Nucleus accumbens (tissue), 56 donors: ENCODE measurements around the gene MEF2D.

Source experiments
- DNase-seq, 56 donors: peaks; one replicate each; lab custom pipeline; 2025; lab: John Stamatoyannopoulos, UW

The MEF2D gene

DNA sequence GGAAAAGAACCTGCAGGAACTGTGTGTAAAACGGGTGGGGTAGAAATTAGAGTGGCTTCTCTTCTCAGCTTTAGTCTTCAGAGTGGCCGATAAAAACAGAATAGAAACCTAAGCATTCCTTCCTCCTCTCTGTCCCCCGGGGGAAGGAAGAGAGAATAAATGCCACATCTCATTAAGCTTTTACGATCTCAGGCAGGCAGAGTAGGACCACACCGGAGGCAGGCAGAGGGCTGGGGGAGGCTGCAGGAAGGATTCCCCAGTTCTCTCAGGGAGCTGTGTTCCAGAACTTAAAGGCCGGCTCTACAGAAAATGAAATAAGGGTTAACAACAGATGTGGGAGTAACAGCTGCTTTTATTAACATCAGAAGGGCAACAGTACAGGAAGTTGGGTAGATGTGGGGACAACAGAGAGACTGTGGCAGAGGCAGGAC, 24.5 kb upstream of the MEF2D start:
- no peak for DNase-seq

DNA sequence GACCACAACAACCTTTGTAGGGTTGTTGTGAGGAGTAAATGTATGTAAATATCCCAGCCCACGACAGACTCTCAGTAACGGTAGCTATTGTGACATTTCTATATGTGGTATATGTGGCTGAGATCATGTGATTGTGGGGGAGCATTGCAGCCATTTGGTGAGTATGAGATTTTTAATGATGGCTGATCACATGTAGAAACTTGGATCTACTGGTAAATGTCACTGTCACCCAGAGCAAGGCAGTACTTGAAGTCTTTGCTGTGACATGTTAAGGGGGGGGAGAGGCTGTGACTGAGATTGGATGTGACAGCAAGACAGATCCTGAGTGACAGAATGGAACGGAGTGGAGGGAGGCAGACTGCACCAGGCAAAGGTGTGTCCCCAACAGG, 23.9 kb upstream of the MEF2D start:
- DNase-seq = no peak

DNA sequence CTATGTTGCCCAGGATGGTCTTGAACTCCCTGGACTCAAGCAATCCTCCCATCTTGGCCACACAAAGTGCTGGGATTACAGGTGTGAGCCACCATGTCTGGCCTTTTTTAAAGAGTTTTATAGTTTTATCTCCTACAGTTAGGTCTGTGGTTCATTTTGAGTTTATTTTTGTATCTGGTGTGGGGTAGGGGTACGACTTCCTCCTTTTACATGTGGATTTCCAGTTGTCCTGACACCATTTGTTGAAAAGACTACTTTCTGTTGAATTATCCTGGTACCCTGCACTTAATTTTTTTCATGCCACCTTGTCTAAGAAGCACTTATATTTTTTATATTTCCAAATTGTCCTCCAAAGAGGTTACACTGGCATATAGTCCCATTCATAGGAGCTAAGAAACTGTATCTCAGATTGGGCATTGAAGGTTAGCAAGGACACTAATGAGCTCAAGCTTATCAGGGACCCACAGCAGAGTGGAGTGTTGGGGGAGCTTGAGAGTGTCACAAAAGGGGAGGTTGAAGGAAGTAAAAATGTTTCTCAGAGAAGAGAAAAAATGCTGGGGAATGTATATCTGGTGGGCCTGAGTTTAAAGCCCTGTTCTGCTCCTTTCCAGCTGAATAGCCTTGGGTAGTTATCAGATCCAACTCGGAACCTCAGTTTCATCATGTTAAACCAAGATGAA, 23.4 kb upstream of the MEF2D start:
- DNase-seq = no peak

DNA sequence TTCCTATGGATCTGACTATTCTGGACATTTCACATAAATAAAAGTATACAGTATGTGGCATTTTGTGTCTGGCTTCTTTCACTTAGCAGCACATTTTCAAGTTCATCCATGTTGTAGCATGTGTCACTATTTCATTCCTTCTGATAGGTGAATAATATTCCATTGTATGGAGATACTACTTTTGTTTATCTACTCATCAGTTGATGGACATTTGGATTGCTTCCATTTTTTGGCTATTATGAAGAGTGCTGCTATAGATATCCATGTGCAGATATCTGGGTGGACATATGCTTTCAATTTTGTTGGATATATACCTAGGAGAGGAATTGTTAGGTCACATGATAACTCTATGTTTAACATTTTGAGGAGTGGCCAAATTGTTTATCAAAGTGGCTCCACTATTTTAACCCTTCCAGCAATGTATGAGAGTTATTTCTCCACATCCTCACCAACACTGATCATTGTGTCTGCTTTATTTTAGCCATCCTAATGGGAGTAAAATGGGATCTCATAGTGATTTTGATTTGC, 21.9 kb upstream of the MEF2D start:
- DNase-seq = no peak

DNA sequence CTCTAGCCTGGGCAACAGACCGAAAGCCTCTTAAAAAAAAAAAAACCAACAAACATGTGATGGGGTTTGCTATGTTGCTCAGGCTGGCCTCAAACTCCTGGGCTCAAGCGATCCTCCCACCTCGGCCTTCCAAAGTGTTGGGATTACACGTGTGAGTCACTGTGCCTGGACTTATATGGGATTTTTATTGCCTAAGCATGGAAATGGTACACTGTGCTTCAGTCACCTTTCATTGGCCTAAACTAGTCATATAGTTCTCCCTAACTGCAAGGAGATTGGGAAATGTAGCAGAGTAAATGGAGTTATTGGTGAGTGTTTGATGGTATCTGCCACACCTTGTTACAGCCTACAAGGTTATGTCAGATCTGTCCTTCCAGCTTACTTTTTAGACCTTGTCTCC, 17.2 kb upstream of the MEF2D start:
- no peak for DNase-seq

DNA sequence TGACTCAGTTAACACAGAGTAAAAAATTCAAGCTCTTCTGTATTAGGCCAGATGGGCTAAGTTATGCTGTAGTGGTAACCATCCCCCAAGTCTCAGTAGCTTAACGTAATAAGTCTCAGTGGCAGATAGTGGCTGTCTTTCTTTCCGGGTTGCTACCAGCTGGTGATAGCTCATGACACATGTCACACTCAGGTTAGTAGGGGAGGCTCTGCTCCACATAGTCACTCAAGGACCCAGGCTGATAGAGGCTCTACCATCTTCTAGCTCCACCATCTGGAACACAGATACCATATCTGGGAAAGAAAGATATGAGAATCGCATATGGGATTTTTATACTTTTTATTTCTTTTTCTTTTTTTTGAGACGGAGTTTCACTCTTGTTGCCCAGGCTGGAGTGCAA, 16.2 kb upstream of the MEF2D start:
- no peak for DNase-seq

DNA sequence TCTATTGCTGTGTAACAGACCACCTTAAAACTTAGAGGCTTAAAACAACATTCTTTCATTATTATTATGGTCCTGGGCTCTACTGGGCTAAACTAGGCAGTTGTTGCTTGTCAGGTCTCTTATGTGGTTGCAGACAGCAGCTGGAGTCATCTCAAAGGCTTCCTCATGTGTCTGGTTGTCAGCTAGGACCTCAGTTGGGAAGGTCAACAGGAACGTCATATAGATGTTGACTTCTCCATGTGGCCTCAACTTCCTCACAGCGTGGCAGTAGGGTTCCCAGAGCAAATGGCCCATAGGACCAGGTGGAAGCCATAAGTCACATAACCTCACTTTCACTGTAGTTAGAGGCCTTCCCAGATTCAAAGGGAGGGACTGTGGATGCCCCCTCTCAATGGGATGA, 15.4 kb upstream of the MEF2D start:
- no peak for DNase-seq

DNA sequence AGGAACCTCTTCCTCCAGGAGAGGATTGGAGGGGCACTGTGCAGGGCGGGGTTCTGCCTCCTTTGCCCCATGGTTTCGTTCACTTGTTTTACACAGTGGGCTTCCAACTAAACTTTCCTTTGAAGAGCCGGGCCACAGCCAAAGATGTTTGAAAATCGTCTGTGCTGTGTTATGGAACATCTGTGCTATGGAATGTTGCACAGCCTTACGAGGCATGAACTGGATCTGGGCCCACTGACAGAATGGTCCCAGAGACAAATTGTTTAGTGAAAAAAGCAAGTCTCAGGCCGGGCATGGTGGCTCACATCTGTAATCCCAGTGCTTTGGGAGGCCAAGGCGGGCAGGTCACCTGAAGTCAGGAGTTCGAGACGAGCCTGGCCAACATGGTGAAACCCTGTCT, 12.6 kb upstream of the MEF2D start:
- no peak for DNase-seq

DNA sequence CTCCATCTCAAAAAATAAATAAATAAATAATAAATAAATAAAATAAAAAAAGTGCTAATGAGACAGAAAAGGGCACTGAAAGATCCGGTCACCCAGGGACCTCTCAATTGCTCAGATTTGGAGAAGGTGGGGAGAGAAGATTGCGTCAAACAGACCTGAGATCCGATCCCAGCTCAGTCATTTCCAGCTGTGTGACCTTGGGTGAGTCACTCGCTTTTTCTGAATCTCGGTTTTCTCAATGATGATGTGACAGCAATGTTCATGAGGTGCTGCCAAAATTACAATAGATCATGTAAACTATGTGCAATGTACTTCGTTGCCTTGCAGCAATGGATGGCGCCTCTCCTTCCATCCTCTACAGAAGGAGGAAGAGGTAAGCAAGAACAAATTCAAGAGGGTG, 11.1 kb upstream of the MEF2D start:
- no peak for DNase-seq

DNA sequence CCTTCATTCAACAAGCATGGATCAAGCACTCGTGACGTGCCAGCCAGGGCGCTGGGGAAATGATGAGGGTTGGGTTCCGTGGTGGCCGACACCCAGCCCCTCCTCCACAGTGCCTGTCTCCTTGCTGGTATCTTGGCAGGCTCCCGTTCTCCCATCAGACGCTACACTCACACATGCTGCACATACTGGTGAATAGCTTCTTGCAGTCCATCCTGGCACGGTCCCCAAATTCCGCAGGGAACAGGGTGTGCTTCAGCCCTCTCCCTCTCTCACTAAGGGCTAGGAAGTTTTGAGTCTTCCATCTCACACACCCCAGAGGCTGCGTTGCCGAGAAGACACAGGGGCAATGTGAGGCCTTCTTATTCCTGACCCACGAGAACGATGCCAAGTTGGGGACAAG, 10.1 kb upstream of the MEF2D start:
- peak in 49 of 56 donors; percentile 16 to 84 (median 58) for DNase-seq

DNA sequence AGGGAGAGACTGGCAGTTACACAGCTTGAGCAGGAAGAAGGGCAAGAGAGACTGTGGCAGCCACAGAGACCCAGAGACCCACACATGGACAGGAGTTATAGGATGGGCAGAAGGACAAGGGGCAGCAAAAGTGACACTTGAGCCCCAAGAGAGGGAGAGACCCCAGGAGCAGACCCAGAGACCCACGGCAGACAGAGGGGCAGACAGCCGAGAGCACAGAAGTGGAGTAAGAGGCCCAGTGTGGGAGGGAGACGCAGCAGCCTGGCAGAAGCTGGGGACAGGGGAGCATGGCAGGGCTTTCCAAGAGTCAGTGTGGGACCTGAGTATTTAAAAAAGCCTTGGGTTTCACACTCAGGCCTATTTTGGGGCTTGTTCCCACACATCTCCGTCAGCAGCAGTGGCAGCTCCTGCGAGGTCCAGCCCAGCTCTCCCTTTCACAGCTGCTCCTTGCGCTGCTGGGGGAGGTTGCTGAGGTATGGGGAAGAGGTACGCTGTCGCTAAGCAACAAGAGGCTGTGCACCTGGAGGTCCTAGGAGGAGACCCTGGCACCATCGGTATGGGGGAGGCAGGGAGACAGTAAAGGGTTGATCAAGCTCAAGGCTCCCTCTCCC, 9.0 kb upstream of the MEF2D start:
- no peak for DNase-seq

DNA sequence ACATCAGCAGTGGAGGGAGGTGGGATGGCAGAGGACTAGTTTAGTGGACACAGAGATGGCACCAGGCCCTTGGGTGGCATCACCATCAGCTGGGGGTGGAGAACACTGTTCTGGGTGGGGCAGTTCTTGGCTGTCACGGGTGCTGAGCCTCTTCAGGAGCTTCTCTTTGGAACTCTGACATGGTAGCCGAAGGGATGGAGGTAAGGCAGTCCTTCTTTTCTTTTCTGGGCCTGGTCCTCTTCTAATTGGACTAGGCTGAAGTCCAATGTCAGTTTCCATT, 8.3 kb upstream of the MEF2D start:
- DNase-seq = no peak

DNA sequence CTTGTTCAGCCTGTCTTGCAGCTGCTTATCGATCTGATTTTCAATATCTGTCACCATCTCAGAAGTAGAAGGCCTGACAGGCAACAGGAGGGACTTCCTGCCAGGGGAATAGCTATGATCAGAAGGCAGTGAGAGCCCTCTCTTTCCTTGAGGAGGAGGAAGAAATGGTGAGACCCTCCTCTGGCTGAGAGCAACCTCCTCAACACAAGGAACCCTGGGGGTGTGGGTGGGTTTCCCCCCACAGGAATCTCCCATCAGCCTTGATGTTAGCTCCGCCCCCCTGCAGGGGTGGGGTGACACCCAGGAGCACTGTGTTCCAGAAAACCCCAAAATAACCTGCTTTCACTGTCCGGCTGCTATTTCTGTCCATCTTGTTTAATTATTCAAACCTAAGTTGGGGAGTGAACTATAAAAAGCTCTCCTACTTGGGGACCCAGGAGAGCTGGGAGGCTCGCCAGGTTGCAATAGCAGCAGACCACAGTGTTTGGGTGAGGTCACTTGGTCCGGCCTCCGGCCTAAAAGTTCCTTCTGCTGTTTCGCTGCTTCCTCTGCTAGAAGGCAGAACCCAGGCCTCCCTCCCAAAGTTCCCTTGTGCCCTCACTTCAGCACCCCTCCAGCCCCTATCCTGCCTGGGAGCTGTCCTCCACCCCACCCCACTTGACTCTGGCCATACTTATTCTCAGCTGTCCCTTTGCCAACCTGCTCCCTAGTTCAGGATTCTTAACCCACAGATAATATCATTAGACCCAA, 7.8 kb upstream of the MEF2D start:
- DNase-seq = peak in 15 of 56 donors; percentile 12 to 69 (median 39)

DNA sequence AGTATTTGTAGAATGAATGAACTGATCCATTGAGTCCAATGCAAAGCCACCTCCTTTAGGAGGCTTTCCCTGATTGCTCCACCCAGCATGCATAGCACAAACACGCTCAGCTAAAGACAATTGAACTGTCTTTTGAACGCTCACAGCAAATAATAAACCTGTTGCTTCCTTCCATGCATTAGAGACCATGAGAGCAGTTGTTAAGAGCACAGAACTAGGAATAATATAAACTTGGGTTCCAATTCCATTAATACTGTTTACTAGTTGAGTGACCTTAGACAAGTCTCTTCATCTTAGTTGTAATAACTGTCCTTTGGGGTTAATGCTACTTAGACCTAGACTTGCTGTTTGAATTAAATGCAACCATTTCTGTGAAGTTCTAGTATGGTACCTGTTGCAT, 5.9 kb upstream of the MEF2D start:
- DNase-seq = no peak

DNA sequence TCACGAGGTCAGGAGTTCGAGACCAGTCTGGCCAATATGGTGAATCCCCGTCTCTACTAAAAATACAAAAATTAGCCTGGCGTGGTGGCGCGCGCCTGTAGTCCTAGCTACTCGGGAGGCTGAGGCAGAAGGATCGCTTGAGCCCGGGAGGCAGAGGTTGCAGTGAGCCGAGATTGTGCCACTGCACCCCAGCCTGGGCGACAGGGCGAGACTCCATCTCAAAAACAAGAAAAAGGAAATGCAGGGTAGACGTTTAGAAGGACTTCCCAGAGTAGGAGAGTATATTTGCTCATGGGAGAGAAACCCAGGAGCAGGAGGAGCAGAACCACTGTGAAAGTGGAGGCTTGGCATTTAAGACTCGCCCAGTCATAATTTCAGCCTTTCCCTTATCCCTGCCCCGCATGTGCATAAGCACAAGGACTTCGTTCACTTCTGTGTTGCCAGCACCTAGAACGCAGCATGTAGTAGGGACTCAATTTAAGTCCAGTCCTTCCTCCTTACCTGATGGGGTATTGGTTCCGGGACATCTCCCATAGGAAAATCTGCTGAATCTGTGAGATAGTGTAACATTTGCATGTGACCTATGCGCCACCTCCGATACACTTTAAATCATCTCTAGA, 5.2 kb upstream of the MEF2D start:
- no peak for DNase-seq

DNA sequence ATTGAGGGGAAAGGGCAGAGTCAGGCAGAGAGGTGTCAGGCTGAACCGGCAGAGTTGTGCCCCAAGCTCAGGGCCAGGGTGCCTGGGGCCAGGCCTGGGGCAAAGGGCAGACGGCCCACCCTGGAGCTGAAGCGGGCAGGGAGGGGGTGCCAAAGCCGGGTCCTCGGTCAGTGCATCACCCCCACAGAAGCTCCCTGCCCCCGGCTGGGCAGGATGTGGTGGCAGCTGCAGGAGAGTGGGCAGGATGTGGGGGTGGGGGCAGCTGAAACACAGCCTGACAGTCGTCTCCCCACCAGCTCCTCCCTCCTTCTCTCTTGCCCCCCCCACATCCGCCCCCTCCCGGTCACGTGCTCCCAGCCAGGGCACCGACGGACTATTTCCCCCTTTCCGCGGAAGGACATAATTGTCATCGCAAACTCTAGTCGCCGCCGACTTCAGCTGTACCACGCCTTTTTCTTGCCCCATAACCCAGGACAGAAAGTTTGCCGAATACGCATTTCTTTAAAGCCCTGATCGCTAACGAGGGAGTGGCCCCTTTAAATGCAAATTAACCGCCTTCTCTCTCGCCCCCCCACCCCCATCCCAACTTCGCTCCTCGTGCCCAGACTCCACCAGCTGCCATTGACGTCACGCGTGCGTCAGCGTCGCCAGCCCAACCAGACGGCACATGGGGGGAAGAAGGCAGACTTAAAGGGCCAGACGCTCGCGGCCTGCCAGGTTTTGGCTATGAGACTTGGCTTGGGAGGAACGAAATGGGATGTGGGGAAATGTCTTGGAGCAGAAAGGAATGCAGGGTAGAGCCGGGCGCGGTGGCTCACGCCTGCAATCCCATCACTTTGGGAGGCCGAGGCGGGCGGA, 4.5 kb upstream of the MEF2D start:
- peak; percentile 74 to 99 (median 96) for DNase-seq

DNA sequence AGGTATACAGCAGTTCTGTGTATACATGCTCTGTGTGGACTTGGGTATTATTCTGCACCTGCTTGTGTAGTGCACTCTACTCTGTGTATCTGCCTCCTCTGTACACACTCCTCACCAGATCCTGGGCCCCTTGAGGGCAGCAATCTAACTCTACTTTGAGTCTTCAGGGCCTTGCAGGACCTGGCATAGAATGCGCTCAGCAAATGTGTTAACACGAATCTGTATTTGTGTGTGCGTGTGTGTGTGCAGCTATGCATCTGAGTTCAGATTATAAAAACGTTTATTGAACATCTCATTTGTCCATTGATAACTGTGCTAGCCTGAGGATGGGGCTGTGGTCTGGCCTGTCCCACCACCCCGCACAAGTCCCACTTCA, 3.9 kb upstream of the MEF2D start:
- no peak for DNase-seq

DNA sequence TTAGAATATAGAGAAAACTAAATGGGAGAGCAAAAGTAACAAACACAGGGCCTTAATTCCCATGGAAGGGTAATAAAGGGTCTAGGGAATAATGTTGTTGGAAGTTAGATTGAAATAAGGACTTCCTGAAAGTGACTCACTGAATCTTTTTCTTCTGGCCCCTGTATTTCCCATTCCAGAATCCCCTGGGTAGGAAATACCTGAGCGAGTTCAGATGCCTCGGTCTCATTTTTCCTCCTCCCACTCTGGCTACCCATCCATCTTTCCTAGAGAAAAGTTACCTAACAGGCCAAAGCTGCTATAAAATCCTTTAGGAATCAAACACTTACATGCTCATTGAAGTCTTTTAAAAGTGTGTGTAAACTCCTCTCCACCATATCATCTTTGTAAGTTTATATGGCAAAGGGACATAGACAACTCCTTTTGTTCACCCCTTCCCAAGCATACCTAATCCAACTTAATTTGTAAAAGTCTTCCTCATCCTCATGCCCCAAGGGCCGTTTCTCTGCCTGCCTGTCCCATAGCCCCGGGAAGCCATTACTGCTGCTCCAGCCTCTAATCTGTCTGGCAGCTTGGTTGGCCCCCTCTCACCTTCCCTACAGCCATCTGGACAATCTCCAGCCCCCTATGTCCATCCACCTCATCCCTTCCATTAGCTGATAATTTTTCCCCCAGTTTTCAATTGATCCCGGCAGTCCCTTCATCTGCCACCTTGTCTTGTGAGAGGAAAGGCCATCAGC, 3.3 kb upstream of the MEF2D start:
- DNase-seq = no peak

DNA sequence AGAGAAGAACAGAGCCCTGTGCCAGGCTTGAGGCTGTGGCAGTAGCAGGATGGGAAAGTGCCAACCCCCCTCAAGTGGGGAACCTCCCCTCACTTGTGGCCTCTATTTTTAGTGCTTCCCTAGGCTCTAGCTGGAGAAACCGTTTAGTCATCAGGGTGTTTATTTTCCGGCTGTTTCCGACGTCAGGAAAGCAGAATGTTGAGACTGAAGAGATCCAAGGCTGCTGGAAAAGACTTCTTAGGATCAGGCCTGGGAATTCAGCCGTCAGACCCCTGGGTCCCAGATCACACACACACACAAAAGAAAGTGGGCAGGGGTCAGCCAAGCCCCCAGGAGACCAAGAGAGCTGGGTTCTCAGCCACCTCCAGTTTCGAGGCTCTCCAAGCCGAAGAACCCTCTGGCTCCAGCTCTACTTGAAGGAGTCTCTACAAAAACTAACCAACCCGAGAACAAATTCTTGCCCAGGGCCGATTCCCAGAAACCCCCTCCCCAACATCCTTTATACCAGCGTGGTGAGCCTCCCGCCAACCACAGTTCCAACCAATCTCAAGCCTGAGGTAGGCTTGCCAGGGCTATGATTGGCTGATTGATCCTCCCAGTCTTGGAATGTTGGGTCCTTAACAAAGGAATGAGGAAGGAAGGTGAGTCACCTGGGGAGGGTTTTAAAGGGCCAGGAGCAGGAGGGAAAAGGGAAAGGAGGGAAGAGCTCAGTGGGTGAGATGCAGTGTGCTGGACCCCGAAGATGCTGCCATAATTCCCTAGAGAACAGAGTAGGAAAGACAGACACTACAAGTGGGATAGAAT, 2.5 kb upstream of the MEF2D start:
- peak in 45 of 56 donors; percentile 17 to 78 (median 50) for DNase-seq
